Sigmoid colon (tissue), 7 donors: Measurements from ENCODE around the gene TMEM132D. TPM values are rescaled to one million over a fixed set of nuclear protein-coding genes. Genes with fewer than 3 reads are reported as not detected.

ENCODE experiments used
- DNase-seq: peaks from one replicate; pipeline ENCODE4 v3.0.0-alpha.2; 2019
- H3K27ac ChIP-seq, 4 donors: fragments of 200-600 bp; sonication (generic); one replicate each; pipeline ENCODE4 v1.5.1; 2016 to 2019; ENCODE audit warnings: mild to moderate bottlenecking in 1 of 4
- H3K27me3 ChIP-seq, 3 donors: fragments of 200-600 bp; sonication (generic); one replicate each; pipeline ENCODE4 v1.5.1; 2019; ENCODE audit warnings: mild to moderate bottlenecking in 1 of 3
- H3K36me3 ChIP-seq, 4 donors: fragments of 200-600 bp; sonication (generic); one replicate each; pipeline ENCODE4 v1.5.1; 2016 to 2019
- H3K4me1 ChIP-seq, 4 donors: fragments of 200-600 bp; sonication (generic); one replicate each; pipeline ENCODE4 v1.5.1; 2017 to 2019
- H3K4me3 ChIP-seq, 4 donors: fragments of 200-600 bp; sonication (generic); one replicate each; pipeline ENCODE4 v1.5.1; 2017 to 2019; ENCODE audit warnings: mild to moderate bottlenecking in 2 of 4, moderate library complexity in 1 of 4
- H3K9me3 ChIP-seq, 4 donors: fragments of 200-600 bp in 3 of 4; sonication (generic) in 3 of 4; one replicate each; pipeline versions ENCODE4 v1.5.1 to v1.6.1; 2013 to 2019
- EP300 ChIP-seq, 4 donors: sonication (generic); formaldehyde crosslinking; IDR thresholded peaks; one replicate each; pipeline ENCODE4 v1.6.1; 2017; ENCODE audit warnings: antibody characterized with exemption in 4 of 4
- POLR2A ChIP-seq, 2 donors: fragments of 450-650 bp; IDR thresholded peaks; one replicate each; pipeline ENCODE4 v1.6.1; 2016; ENCODE audit warnings: antibody characterized with exemption in 2 of 2, mild to moderate bottlenecking in 2 of 2, moderate library complexity in 2 of 2
- POLR2AphosphoS5 ChIP-seq, 4 donors: sonication (generic); formaldehyde crosslinking; IDR thresholded peaks; one replicate each; pipeline ENCODE4 v1.6.1; 2017; ENCODE audit warnings: antibody characterized with exemption in 4 of 4
- WGBS, 2 donors: extraction: QIAGEN DNeasy Blood & Tissue Kit; methylation state at CpG; one replicate each; pipeline ENCODE4 v1.1.7; 2013; 5-methylcytosine and 5-hydroxymethylcytosine counted together
- intact Hi-C: fragments of 100-400 bp; cut with DNase I; formaldehyde crosslinking; loops from one replicate; pipeline ENCODE4 v1.15.1; 2023
- polyA plus RNA-seq, 3 donors: library from polyadenylated mRNA; stranded (reverse); fragments of 200-250 nt; gene quantifications; one replicate each; pipeline ENCODE4 v1.2.3, GENCODE V29; 2013
- total RNA-seq, 4 donors: library from RNA; depleted of rRNA; stranded (reverse); fragments of >200 nt; gene quantifications; one replicate each; pipeline ENCODE4 v1.1.0, GENCODE V29; 2016
- TF ChIP-seq, protein P1 (sequence below), 4 experiments: fragments of 450-650 bp in 3 of 4; fragments of 200-600 bp in 1 of 4; IDR thresholded peaks; one replicate each; pipeline ENCODE4 v1.5.1; 2016 to 2019; ENCODE audit warnings: antibody characterized with exemption in 4 of 4, mild to moderate bottlenecking in 3 of 4, moderate library complexity in 2 of 4
- donor health status: healthy with polysubstance abuse.
- donor health status: Bipolar disorder and iron deficiency.
- donor health status: healthy.

Gene TMEM132D
- total and polyA plus RNA-seq, 7 donors = under 0.01 to 0.03 (median under 0.01) TPM; not detected in 3

GRCh38 chr12:129486931-129487330 lies 416.9 kb downstream of the TMEM132D start:
- Histone ChIP-seq H3K36me3 (no peaks in the 10 kb centered on the region), H3K4me3 (no peak overlapping the region), H3K27me3 (no peaks in the 10 kb centered on the region), H3K4me1 (no peaks in the 10 kb centered on the region), H3K9me3 (no peaks in the 10 kb centered on the region), H3K27ac (no peak overlapping the region)
- 73 to 85% methylated on average over 8 of the region's 8 CpGs for WGBS, 2 donors
- intact Hi-C loops = no loop called here
- TF ChIP-seq POLR2AphosphoS5 (IDR thresholded peaks at IDR 0.05) (no peak), POLR2A (IDR thresholded peaks at IDR 0.05) (no peak), EP300 (IDR thresholded peaks at IDR 0.05) (no peak)
- TF ChIP-seq, protein P1, sequence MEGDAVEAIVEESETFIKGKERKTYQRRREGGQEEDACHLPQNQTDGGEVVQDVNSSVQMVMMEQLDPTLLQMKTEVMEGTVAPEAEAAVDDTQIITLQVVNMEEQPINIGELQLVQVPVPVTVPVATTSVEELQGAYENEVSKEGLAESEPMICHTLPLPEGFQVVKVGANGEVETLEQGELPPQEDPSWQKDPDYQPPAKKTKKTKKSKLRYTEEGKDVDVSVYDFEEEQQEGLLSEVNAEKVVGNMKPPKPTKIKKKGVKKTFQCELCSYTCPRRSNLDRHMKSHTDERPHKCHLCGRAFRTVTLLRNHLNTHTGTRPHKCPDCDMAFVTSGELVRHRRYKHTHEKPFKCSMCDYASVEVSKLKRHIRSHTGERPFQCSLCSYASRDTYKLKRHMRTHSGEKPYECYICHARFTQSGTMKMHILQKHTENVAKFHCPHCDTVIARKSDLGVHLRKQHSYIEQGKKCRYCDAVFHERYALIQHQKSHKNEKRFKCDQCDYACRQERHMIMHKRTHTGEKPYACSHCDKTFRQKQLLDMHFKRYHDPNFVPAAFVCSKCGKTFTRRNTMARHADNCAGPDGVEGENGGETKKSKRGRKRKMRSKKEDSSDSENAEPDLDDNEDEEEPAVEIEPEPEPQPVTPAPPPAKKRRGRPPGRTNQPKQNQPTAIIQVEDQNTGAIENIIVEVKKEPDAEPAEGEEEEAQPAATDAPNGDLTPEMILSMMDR (IDR thresholded peaks at IDR 0.05) = no peak
- DNase-seq = no peak

DNA sequence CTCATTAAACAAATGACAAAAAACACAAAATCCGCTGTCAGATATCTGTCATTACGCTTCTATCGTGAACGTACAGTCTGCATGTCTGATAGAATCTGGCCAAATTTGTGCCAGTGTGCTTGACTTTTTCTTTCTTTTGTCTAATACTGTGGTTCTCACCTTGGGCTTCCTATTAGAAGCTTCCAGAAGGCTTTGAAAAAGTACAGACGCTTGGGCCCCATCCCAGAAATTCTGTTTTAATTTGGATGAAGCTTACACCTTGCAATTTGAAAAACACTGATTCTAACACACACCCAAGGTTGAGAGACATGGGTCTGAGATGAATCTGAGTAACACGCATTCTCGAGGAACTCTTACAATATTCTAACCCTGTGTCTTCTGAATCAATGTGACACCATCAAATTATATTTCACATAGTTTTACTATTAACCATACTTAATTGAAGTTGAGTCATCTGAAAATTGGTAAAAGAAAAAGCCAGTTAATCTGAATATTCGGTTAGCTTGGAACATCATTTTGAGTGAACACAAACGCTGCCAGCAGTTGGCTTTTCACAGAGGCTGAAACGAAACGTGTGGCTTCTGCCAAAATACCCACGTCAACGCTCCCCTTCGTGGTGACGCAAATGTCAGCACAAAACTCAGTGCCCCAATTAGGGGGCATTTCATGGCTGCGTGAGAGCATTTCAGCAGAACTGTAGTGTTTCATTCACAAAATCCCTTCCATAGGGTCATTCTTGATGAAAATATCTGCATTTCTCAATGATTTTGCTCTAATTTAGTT lies 420.5 kb downstream of the TMEM132D start:
- WGBS, 2 donors = 91 to 93% methylated on average over 16 of the region's 16 CpGs
- Histone ChIP-seq H3K9me3 (peaks cover 0 to 2% (median 0%) of the 10 kb centered on the region in 4 donors), H3K36me3 (no peaks in the 10 kb centered on the region), H3K27me3 (no peaks in the 10 kb centered on the region), H3K4me1 (no peaks in the 10 kb centered on the region), H3K4me3 (no peak overlapping the region), H3K27ac (no peak overlapping the region)
- TF ChIP-seq POLR2A (IDR thresholded peaks at IDR 0.05) (no peak), EP300 (IDR thresholded peaks at IDR 0.05) (no peak), POLR2AphosphoS5 (IDR thresholded peaks at IDR 0.05) (no peak)
- TF ChIP-seq, protein P1 (IDR thresholded peaks at IDR 0.05) = no peak
- intact Hi-C loops = no loop called here
- no peak for DNase-seq

DNA sequence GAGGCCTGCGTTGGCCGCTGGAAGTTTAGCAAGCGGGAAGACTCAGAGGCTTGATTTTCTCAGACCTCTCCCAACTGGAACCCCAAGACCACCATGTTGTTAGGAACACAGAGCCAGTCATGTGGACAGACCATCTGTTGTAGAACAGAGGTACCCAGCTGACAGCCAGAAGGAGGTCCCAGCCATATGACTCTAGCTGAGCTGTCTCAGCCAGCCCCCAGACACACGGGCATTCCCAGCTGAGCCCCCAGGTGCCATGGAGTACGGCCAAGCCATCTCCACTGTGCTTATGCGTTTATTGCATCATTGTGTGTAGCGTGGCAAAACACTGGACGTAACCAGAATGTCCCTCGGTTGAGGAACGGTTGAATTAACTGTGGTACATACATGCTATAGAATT lies 421.9 kb downstream of the TMEM132D start:
- H3K4me1 ChIP-seq = no peaks in the 10 kb centered on the region
- peaks cover 0 to 2% (median 0%) of the 10 kb centered on the region in 4 donors for H3K9me3 ChIP-seq
- no peak for TF ChIP-seq POLR2A (IDR thresholded peaks at IDR 0.05)
- no peak for TF ChIP-seq POLR2AphosphoS5 (IDR thresholded peaks at IDR 0.05)
- TF ChIP-seq, protein P1 (IDR thresholded peaks at IDR 0.05) = no peak
- no peak for TF ChIP-seq EP300 (IDR thresholded peaks at IDR 0.05)

GRCh38 chr12:129470196-129470595 lies 433.6 kb downstream of the TMEM132D start:
- Histone ChIP-seq H3K4me1 (no peaks in the 10 kb centered on the region), H3K4me3 (no peak overlapping the region), H3K36me3 (no peaks in the 10 kb centered on the region), H3K27ac (no peak overlapping the region), H3K27me3 (no peaks in the 10 kb centered on the region), H3K9me3 (no peaks in the 10 kb centered on the region)
- 73 to 81% methylated on average over 5 of the region's 5 CpGs for WGBS, 2 donors
- intact Hi-C loops = no loop called here
- DNase-seq = no peak
- TF ChIP-seq POLR2A (IDR thresholded peaks at IDR 0.05) = no peak
- TF ChIP-seq EP300 (IDR thresholded peaks at IDR 0.05) = no peak

More for the DNA sequence above, 421.9 kb downstream of the TMEM132D start:
- no peak overlapping the region for H3K4me3 ChIP-seq
- H3K36me3 ChIP-seq = no peaks in the 10 kb centered on the region
- WGBS, 2 donors = 87 to 88% methylated on average over 10 of the region's 10 CpGs
- H3K27me3 ChIP-seq = no peaks in the 10 kb centered on the region
- H3K27ac ChIP-seq = no peak overlapping the region
- intact Hi-C loops = no loop called here
- no peak for DNase-seq

DNA sequence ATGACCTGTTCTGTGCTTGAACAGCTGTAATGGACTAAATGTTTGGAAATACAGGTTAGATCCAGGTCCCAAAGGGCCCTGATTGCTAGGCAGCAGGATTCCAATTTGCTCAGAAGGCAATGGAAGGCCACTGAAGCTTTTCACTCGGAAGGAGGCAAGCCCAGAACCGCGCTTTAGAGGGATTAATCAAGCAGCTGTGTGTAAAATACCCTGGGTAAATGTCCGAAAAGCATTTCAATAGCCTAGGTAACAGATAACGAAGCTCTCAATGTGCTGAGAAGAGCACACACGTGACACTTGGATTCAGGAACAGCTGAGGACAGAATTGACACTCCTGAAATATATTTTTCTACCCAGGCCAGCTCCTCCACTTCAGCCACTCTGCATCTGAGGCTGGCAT lies 436.1 kb downstream of the TMEM132D start:
- no peak for DNase-seq
- no peaks in the 10 kb centered on the region for H3K4me1 ChIP-seq
- intact Hi-C loops = no loop called here
- TF ChIP-seq, protein P1 (IDR thresholded peaks at IDR 0.05) = no peak
- no peak for TF ChIP-seq POLR2AphosphoS5 (IDR thresholded peaks at IDR 0.05)
- TF ChIP-seq EP300 (IDR thresholded peaks at IDR 0.05) = no peak
- TF ChIP-seq POLR2A (IDR thresholded peaks at IDR 0.05) = no peak
- H3K36me3 ChIP-seq = no peaks in the 10 kb centered on the region
- no peak overlapping the region for H3K4me3 ChIP-seq
- no peaks in the 10 kb centered on the region for H3K27me3 ChIP-seq
- WGBS, 2 donors = 85 to 92% methylated on average over 6 of the region's 6 CpGs
- peaks cover 0 to 3% (median 0%) of the 10 kb centered on the region in 4 donors for H3K9me3 ChIP-seq
- H3K27ac ChIP-seq = no peak overlapping the region
